ENCODE measurements around the gene SPEN. TPM values are rescaled to one million over a fixed set of nuclear protein-coding genes. Genes with fewer than 3 reads are reported as not detected.

The SPEN gene
- total RNA-seq, 1 donor from 2014 or later, result 39.4 TPM

DNA sequence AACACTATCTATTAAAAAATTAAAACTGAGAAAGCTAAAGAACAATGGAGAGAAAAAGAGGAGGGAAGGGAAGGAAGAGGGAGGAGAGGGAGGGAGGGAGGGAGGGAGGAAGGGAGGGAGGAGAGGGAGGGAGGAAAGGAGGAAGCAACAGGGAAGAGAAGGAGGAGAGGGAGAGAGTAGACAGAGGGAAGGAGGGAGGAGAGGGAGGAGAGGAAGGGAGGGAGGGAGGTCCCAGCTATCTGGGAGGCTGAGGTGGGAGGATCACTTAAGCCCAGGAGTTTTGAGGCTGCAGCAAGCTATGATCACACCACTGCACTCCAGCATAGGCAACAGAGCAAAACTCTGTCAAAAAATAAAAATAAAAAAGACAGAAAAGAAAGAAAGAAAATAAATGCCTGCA, 111.9 kb downstream of the SPEN start:
- no peaks in the 10 kb centered on the region for H3K9me3 Mint-ChIP-seq (ENCODE audit: low read depth)
- DNase-seq (ENCODE audit: low spot score), result no peak

GRCh38 chr1:15959827-15960446, 112.4 kb downstream of the SPEN start:
- Mint-ChIP-seq H3K27ac (ENCODE audit: unreplicated experiment) (no peak overlapping the region), H3K27me3 (ENCODE audit: low read depth) (no peaks in the 10 kb centered on the region)

More for the DNA sequence above, 111.9 kb downstream of the SPEN start:
- Mint-ChIP-seq H3K36me3 (ENCODE audit: low read depth) (no peaks in the 10 kb centered on the region), H3K4me3 (ENCODE audit: unreplicated experiment) (no peak overlapping the region), H3K4me1 (ENCODE audit: low read depth) (peaks cover 51% of the 10 kb centered on the region), H3K27me3 (ENCODE audit: low read depth) (no peaks in the 10 kb centered on the region), H3K27ac (ENCODE audit: unreplicated experiment) (no peak overlapping the region)
- TF ChIP-seq, protein P1, sequence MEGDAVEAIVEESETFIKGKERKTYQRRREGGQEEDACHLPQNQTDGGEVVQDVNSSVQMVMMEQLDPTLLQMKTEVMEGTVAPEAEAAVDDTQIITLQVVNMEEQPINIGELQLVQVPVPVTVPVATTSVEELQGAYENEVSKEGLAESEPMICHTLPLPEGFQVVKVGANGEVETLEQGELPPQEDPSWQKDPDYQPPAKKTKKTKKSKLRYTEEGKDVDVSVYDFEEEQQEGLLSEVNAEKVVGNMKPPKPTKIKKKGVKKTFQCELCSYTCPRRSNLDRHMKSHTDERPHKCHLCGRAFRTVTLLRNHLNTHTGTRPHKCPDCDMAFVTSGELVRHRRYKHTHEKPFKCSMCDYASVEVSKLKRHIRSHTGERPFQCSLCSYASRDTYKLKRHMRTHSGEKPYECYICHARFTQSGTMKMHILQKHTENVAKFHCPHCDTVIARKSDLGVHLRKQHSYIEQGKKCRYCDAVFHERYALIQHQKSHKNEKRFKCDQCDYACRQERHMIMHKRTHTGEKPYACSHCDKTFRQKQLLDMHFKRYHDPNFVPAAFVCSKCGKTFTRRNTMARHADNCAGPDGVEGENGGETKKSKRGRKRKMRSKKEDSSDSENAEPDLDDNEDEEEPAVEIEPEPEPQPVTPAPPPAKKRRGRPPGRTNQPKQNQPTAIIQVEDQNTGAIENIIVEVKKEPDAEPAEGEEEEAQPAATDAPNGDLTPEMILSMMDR (IDR thresholded peaks at IDR 0.05), result no peak

GRCh38 chr1:15960808-15961207, 113.3 kb downstream of the SPEN start:
- no peaks in the 10 kb centered on the region for H3K36me3 Mint-ChIP-seq (ENCODE audit: low read depth)
- H3K27ac Mint-ChIP-seq (ENCODE audit: unreplicated experiment), result no peak overlapping the region
- H3K27me3 Mint-ChIP-seq (ENCODE audit: low read depth), result no peaks in the 10 kb centered on the region
- TF ChIP-seq, protein P1 (IDR thresholded peaks at IDR 0.05), result no peak
- DNase-seq (ENCODE audit: low spot score), result no peak
- H3K9me3 Mint-ChIP-seq (ENCODE audit: low read depth), result no peaks in the 10 kb centered on the region
- no peak overlapping the region for H3K4me3 Mint-ChIP-seq (ENCODE audit: unreplicated experiment)
- H3K4me1 Mint-ChIP-seq (ENCODE audit: low read depth), result peaks cover 54% of the 10 kb centered on the region

More at GRCh38 chr1:15959827-15960446, 112.4 kb downstream of the SPEN start:
- peaks cover 53% of the 10 kb centered on the region for H3K4me1 Mint-ChIP-seq (ENCODE audit: low read depth)
- no peak for DNase-seq (ENCODE audit: low spot score)
- H3K4me3 Mint-ChIP-seq (ENCODE audit: unreplicated experiment), result no peak overlapping the region
- TF ChIP-seq, protein P1 (IDR thresholded peaks at IDR 0.05), result no peak
- no peaks in the 10 kb centered on the region for H3K36me3 Mint-ChIP-seq (ENCODE audit: low read depth)
- H3K9me3 Mint-ChIP-seq (ENCODE audit: low read depth), result no peaks in the 10 kb centered on the region

- Mint-ChIP-seq H3K27ac (ENCODE audit: unreplicated experiment) (no peak overlapping the region), H3K36me3 (ENCODE audit: low read depth) (no peaks in the 10 kb centered on the region), H3K4me3 (ENCODE audit: unreplicated experiment) (no peak overlapping the region), H3K9me3 (ENCODE audit: low read depth) (no peaks in the 10 kb centered on the region), H3K27me3 (ENCODE audit: low read depth) (no peaks in the 10 kb centered on the region), H3K4me1 (ENCODE audit: low read depth) (peaks cover 54% of the 10 kb centered on the region)
- no peak for DNase-seq (ENCODE audit: low spot score)
- TF ChIP-seq, protein P1 (IDR thresholded peaks at IDR 0.05), result no peak
Observed at GRCh38 chr1:15961492-15961891, 114.0 kb downstream of the SPEN start.

GRCh38 chr1:15962176-15962575, 114.7 kb downstream of the SPEN start:
- H3K9me3 Mint-ChIP-seq (ENCODE audit: low read depth), result no peaks in the 10 kb centered on the region
- DNase-seq (ENCODE audit: low spot score), result no peak
- H3K27ac Mint-ChIP-seq (ENCODE audit: unreplicated experiment), result no peak overlapping the region
- no peak overlapping the region for H3K4me3 Mint-ChIP-seq (ENCODE audit: unreplicated experiment)
- H3K36me3 Mint-ChIP-seq (ENCODE audit: low read depth), result no peaks in the 10 kb centered on the region
- H3K4me1 Mint-ChIP-seq (ENCODE audit: low read depth), result peaks cover 55% of the 10 kb centered on the region
- H3K27me3 Mint-ChIP-seq (ENCODE audit: low read depth), result no peaks in the 10 kb centered on the region
- TF ChIP-seq, protein P1 (IDR thresholded peaks at IDR 0.05), result no peak

All from chondrocyte (in vitro differentiated cells).